Lung (tissue), 12 donors: ENCODE results near the gene DOK4. TPM values are rescaled to one million over a fixed set of nuclear protein-coding genes. Genes with fewer than 3 reads are reported as not detected.

ENCODE experiments used
- ATAC-seq: fragments of 200-7000 bp; cut with Tn5 transposase; one replicate; pipeline ENCODE4 v1.9.1; 2020; ENCODE audit warnings: moderate number of reproducible peaks; ENCODE audit not compliant: insufficient read depth, low FRiP score
- DNase-seq, 3 donors: peaks; one replicate each; pipeline ENCODE4 v3.0.0-alpha.2; 2013 to 2017
- H3K27ac ChIP-seq, 2 donors: one replicate each; pipeline ENCODE4 v1.5.1; 2013; ENCODE audit warnings: mild to moderate bottlenecking in 2 of 2, moderate library complexity in 2 of 2, control low read depth in 1 of 2, inconsistent platforms in 1 of 2, low read depth in 1 of 2, low read length in 1 of 2
- H3K27me3 ChIP-seq, 3 donors: one replicate each; pipeline ENCODE4 v1.5.1; 2013; ENCODE audit warnings: low read length in 2 of 3; ENCODE audit not compliant: control insufficient read depth in 3 of 3, insufficient read depth in 3 of 3
- H3K36me3 ChIP-seq, 4 donors: one replicate each; pipeline ENCODE4 v1.5.1; 2013; ENCODE audit warnings: low read length in 4 of 4, mild to moderate bottlenecking in 1 of 4, moderate library complexity in 1 of 4; ENCODE audit not compliant: control insufficient read depth in 4 of 4, insufficient read depth in 4 of 4
- H3K4me1 ChIP-seq, 5 donors: one replicate each; pipeline ENCODE4 v1.5.1; 2013; ENCODE audit warnings: low read length in 5 of 5, mild to moderate bottlenecking in 2 of 5, moderate library complexity in 1 of 5; ENCODE audit not compliant: control insufficient read depth in 5 of 5, insufficient read depth in 5 of 5
- H3K4me3 ChIP-seq: one replicate; pipeline ENCODE4 v1.5.1; 2013; ENCODE audit warnings: mild to moderate bottlenecking, control low read depth, moderate library complexity
- H3K9ac ChIP-seq, 2 donors: one replicate each; pipeline ENCODE4 v1.5.1; 2013; ENCODE audit warnings: low read length in 2 of 2, control low read depth in 1 of 2; ENCODE audit not compliant: insufficient read depth in 1 of 2
- H3K9me3 ChIP-seq, 4 donors: one replicate each; pipeline ENCODE4 v1.5.1; 2013; ENCODE audit warnings: low read length in 3 of 4, mild to moderate bottlenecking in 1 of 4, moderate library complexity in 1 of 4; ENCODE audit not compliant: control insufficient read depth in 4 of 4, insufficient read depth in 3 of 4
- CTCF ChIP-seq: IDR thresholded peaks from 2 replicates; pipeline ENCODE4 v1.5.1; 2012; ENCODE audit warnings: mild to moderate bottlenecking; ENCODE audit errors: control extremely low read depth, extremely low read depth
- WGBS, 2 donors: extraction: QIAGEN DNeasy Blood & Tissue Kit; methylation state at CpG; one replicate each; pipeline ENCODE4 v1.1.7; 2013; 5-methylcytosine and 5-hydroxymethylcytosine counted together
- polyA plus RNA-seq, 2 donors: library from polyadenylated mRNA; stranded (reverse); fragments of 200-250 nt; gene quantifications; one replicate each; pipeline ENCODE4 v1.2.1, GENCODE V29; 2013
- total RNA-seq, 2 donors: library from RNA; depleted of rRNA in 1 of 2; stranded (reverse); fragments of >200 nt in 1 of 2; gene quantifications; one replicate each; pipeline ENCODE4 v1.2.1, GENCODE V29; 2014 to 2021
- donor health status: control.
- donor health status: control.
- donor health status: Bipolar disorder and iron deficiency.
- donor health status: healthy.
- donor health status: DM: yes; HTN: yes; CAD: no.

The DOK4 gene
- total and polyA plus RNA-seq, 4 donors, result 19.7 to 58.2 (median 51.1) TPM

DNA sequence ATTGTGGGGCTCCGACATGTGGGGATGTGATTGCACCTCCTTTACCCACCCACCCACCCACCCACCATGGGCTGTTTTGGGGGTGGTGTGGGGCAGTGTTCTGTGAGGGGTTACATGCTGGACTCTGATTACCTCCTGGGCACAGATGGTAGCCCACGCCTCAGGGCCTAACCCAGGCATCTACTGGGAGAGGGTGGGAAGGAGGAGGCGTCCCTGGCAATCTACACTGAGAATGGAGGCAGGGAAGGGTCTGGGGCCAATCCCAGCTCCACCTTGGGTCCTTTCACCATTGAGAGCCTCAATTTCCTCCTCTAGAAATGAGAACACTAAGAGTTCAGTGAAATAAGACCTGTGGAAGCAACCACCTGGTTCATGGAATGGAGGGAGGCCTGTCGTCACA lies 11.7 kb upstream of the DOK4 start:
- Histone ChIP-seq H3K4me1 (peaks cover 0 to 16% (median 0%) of the 10 kb centered on the region in 5 donors), H3K27me3 (no peaks in the 10 kb centered on the region), H3K9ac (no peak overlapping the region), H3K36me3 (no peaks in the 10 kb centered on the region), H3K9me3 (no peaks in the 10 kb centered on the region), H3K27ac (no peak overlapping the region), H3K4me3 (no peak overlapping the region)
- WGBS, 2 donors, result 93 to 96% methylated on average over 4 of the region's 4 CpGs
- TF ChIP-seq CTCF, result no peak
- ATAC-seq, result no peak
- DNase-seq, result no peak

- Histone ChIP-seq H3K4me3 (no peak overlapping the region), H3K9ac (no peak overlapping the region), H3K4me1 (peaks cover 0 to 12% (median 0%) of the 10 kb centered on the region in 5 donors), H3K9me3 (no peaks in the 10 kb centered on the region), H3K27me3 (no peaks in the 10 kb centered on the region), H3K27ac (no peak overlapping the region), H3K36me3 (no peaks in the 10 kb centered on the region)
- no peak for TF ChIP-seq CTCF
- WGBS, 2 donors, result 84 to 89% methylated on average over 13 of the region's 13 CpGs
- DNase-seq, result no peak
- no peak for ATAC-seq
These were observed 10.8 kb upstream of the DOK4 start for GRCh38 chr16:57497121-57497520.

DNA sequence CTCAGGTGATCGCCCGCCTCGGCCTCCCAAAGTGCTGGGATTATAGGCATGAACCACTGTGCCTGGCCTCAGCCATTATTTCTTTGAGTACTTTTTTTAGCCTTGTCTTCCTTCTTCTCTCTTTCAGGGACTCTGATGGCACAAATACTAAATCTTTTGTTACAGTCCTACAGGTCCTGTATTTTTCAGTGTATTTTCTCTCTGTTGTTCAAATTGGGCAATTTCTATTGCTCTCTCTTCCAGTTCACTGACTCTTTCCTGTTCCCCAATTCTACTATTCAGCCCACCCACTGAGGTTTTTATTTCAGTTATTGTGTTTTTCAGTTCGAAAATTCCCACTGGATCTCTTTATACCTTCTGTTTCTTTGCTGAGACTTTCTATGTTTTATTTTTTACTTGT lies 7.5 kb upstream of the DOK4 start:
- no peak for TF ChIP-seq CTCF
- DNase-seq, result no peak
- no peak for ATAC-seq
- Histone ChIP-seq H3K27ac (no peak overlapping the region), H3K9ac (no peak overlapping the region), H3K4me3 (no peak overlapping the region), H3K36me3 (no peaks in the 10 kb centered on the region), H3K4me1 (no peaks in the 10 kb centered on the region), H3K27me3 (no peaks in the 10 kb centered on the region), H3K9me3 (no peaks in the 10 kb centered on the region)
- 95 to 97% methylated on average over 4 of the region's 4 CpGs for WGBS, 2 donors

DNA sequence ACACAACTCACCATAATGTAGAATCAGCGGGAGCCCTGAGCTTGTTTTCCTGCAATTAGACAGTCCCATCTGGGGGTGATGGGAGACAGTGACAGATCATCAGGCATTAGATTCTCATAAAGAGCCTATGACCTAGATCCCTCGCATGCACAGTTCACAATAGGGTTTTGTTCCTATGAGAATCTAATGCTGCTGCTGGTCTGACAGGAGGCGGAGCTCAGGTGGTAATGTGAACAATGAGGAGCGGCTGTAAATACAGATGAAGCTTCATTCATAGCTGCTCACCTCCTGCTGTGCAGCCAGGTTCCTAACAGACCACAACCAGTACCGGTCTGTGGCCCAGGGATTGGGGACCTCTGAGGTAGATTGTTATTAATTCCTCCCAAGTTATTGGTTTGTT lies 2.9 kb upstream of the DOK4 start:
- no peak overlapping the region for H3K27ac ChIP-seq
- H3K36me3 ChIP-seq, result no peaks in the 10 kb centered on the region
- no peak overlapping the region for H3K4me3 ChIP-seq
- no peaks in the 10 kb centered on the region for H3K27me3 ChIP-seq
- no peak for ATAC-seq
- H3K9me3 ChIP-seq, result no peaks in the 10 kb centered on the region
- no peak overlapping the region for H3K9ac ChIP-seq
- peaks cover 0 to 14% (median 5%) of the 10 kb centered on the region in 5 donors for H3K4me1 ChIP-seq
- no peak for TF ChIP-seq CTCF
- no peak for DNase-seq
- WGBS, 2 donors, result 94% methylated on average over 5 of the region's 5 CpGs
